Neural progenitor cell (in vitro differentiated cells): ENCODE measurements around the gene TRAPPC2L.

Source experiments
- CTCF ChIP-seq: fragments of 200-600 bp; sonication (generic); IDR thresholded peaks from 2 replicates; pipeline ENCODE4 v1.5.1; 2017; ENCODE audit warnings: antibody characterized with exemption, mild to moderate bottlenecking
- EZH2 ChIP-seq: fragments of 200-600 bp; sonication (generic); IDR thresholded peaks from 2 replicates; pipeline ENCODE4 v1.6.1; 2017; ENCODE audit warnings: antibody characterized with exemption, mild to moderate bottlenecking, moderate library complexity
- EZH2phosphoT487 ChIP-seq: fragments of 200-600 bp; sonication (generic); IDR thresholded peaks from 2 replicates; pipeline ENCODE4 v1.6.1; 2017; ENCODE audit warnings: antibody characterized with exemption

GRCh38 chr16:88908307-88908706 lies 51.4 kb downstream of the TRAPPC2L start:
- no peak for TF ChIP-seq CTCF
- TF ChIP-seq EZH2, result no peak
- no peak for TF ChIP-seq EZH2phosphoT487
